Muscle of leg (tissue), 11 donors: ENCODE measurements around the gene CCDC33. TPM values are rescaled to one million over a fixed set of nuclear protein-coding genes. Genes with fewer than 3 reads are reported as not detected.

Experiments
- DNase-seq: peaks from one replicate; pipeline ENCODE4 v3.0.0; 2013
- H3K27ac ChIP-seq: one replicate; pipeline ENCODE4 v1.5.1; 2013; ENCODE audit warnings: mild to moderate bottlenecking, low read length, control low read depth
- H3K27me3 ChIP-seq: one replicate; pipeline ENCODE4 v1.6.1; 2013; ENCODE audit warnings: low read length; ENCODE audit not compliant: control insufficient read depth, insufficient read depth
- H3K36me3 ChIP-seq: one replicate; pipeline ENCODE4 v1.6.1; 2013; ENCODE audit warnings: low read length; ENCODE audit not compliant: control insufficient read depth, insufficient read depth
- H3K4me1 ChIP-seq: one replicate; pipeline ENCODE4 v1.6.1; 2013; ENCODE audit warnings: low read length; ENCODE audit not compliant: control insufficient read depth, insufficient read depth
- H3K4me3 ChIP-seq: one replicate; pipeline ENCODE4 v1.5.1; 2013; ENCODE audit warnings: low read length, control low read depth
- H3K9me3 ChIP-seq: replicated peaks from 2 replicates; pipeline ENCODE4 v1.6.1; 2013; ENCODE audit warnings: low read depth, low read length; ENCODE audit not compliant: control insufficient read depth
- WGBS: methylation state at CpG from one replicate; pipeline ENCODE4 v1.1.5; 2013; ENCODE audit warnings: missing lambda C conversion rate; ENCODE audit not compliant: insufficient coverage; 5-methylcytosine and 5-hydroxymethylcytosine counted together
- polyA plus RNA-seq, 8 donors: library from polyadenylated mRNA; unstranded; fragments of 120-200 nt; gene quantifications; one replicate each; pipeline versions ENCODE4 v1.2.1 to v1.2.3, GENCODE V29; 2013; ENCODE audit warnings: inconsistent platforms in 1 of 8, low replicate concordance in 1 of 8; ENCODE audit not compliant: insufficient read length in 8 of 8, insufficient read depth in 1 of 8
- total RNA-seq: library from RNA; stranded (reverse); fragments of 120-200 nt; gene quantifications from one replicate; pipeline ENCODE4 v1.2.4, GENCODE V29; 2013

Gene CCDC33
- total and polyA plus RNA-seq, 9 donors = 0.04 to 0.36 (median 0.22) TPM; not detected in 3

DNA sequence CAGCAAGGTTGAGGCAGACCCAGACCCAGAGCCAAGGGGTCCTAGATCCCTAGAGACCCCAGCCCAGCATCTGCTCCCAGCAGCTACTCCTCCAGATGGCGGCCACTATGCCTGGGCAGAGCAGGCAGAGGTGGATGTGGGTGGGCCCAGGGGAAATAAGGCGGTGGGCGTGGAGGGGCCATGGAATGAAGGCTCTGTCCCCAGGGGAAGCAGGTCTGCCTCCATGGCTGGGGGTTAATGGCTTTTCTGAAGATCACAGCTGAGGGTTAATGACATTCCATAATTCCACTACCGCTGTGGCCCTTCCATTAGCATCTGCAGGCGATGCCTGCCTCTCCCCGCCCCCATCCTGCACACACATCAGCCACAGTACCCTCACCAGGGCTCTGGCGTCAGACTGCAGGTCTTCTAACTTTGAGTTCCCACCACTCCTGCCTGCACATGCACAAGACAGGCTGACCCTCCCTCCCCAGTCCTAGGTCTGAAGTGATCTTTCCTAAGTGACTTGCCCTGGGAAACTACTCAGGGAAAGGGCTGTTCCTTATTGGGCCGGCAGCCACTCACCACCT lies 41.2 kb downstream of the CCDC33 start:
- Histone ChIP-seq H3K9me3 (no peaks in the 10 kb centered on the region), H3K36me3 (no peaks in the 10 kb centered on the region), H3K4me3 (no peak overlapping the region), H3K27ac (no peak overlapping the region), H3K27me3 (peaks cover 2% of the 10 kb centered on the region), H3K4me1 (peaks cover 8% of the 10 kb centered on the region)
- 55% methylated on average over 4 of the region's 8 CpGs for WGBS
- DNase-seq = no peak

DNA sequence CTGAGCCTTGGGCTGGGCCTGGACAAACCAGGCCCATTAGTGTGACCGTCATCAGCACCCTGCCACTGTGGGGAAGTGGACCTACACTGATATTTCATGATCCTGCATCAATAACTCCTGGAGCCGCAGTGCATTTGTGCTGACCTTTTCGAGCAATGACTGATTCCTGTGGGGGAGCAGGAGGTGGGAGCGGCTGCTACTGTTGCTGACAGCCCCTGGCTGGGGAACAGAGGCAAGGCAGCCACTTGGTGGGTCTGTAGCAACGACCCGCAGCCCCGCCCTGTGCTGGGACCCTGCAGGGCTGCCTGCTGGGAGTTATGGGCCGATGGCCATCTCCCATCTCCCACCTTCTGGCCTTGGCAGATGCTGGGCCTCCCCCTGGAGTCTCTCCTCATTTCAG lies 42.1 kb downstream of the CCDC33 start:
- peaks cover 5% of the 10 kb centered on the region for H3K27me3 ChIP-seq
- WGBS = 66% methylated on average over 7 of the region's 8 CpGs

DNA sequence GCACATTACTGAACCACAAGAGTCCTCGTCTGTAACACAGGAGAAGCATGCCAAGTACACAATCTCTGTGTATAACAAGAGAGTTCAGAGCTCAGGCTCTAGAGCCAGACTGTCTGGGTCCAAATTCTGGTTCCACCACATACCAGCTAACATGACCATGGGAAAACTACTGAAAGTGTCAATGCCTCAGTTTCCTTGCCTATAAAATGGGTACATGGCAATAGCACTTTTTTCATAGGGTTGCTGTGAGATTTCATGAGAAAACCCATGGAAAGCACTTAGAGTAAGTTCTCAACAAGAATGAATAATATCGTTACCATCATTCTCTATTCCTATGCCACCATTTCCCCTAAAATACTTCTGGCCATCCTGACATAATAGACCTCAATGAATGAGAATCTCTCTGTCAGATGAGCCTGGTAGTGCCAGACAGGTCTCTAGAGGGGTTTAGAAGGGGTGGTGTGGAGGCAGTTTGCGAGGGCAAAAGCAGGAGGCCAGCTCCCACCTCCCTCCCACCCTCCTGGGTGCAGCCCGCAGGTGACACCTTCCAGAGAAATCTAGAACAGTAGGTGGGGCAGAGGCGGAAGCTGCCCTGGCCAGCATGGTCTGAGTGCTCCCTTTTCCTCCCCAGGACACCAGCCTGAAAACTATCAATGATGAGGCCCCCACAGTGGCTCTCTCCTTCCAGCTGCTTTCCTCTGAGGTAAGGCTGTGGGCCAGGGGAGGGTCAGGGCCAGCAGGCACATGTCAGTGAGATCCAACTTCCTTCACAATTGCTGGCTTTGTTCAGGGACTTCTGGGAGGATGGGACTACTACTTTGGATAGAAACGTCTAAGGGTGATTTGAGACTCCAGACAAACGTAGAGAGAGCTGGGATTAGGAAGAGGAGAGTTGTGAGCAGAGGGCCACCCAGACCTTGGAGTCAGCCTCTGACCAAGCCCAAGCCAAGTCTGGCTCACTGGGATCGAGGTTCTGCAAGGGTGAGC lies 45.3 kb downstream of the CCDC33 start:
- Histone ChIP-seq H3K9me3 (no peaks in the 10 kb centered on the region), H3K36me3 (no peaks in the 10 kb centered on the region), H3K27ac (no peak overlapping the region), H3K4me3 (no peak overlapping the region), H3K27me3 (peaks cover 9% of the 10 kb centered on the region), H3K4me1 (peaks cover 8% of the 10 kb centered on the region)
- WGBS = 0% methylated on average over 2 of the region's 8 CpGs
- DNase-seq = peak; percentile 37

More for the DNA sequence above, 42.1 kb downstream of the CCDC33 start:
- no peak overlapping the region for H3K27ac ChIP-seq
- DNase-seq = no peak
- no peaks in the 10 kb centered on the region for H3K9me3 ChIP-seq
- H3K4me1 ChIP-seq = peaks cover 8% of the 10 kb centered on the region
- no peaks in the 10 kb centered on the region for H3K36me3 ChIP-seq
- H3K4me3 ChIP-seq = no peak overlapping the region

DNA sequence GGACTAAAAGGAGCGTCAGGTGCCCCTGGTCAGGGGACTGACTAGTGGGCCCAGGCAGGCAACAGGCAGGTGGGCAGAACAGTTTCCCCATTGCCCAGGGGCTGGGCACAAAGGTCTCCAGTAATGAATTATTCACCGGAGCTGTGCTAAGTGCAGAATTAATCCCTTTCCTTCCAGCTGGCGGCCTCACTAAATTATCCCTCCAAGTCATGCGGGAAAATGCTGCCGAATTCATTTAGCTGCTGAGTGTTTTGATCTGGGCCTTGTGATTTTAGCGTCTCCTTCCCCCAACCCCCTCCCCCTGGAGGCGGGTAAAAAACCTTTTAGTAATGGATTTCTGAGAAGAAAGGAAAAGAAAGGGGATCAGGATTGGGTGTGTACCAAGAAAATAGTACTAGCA lies 47.2 kb downstream of the CCDC33 start:
- Histone ChIP-seq H3K4me1 (peaks cover 8% of the 10 kb centered on the region), H3K9me3 (no peaks in the 10 kb centered on the region), H3K4me3 (no peak overlapping the region), H3K36me3 (no peaks in the 10 kb centered on the region), H3K27ac (no peak overlapping the region), H3K27me3 (peaks cover 12% of the 10 kb centered on the region)
- 46% methylated on average over 4 of the region's 7 CpGs for WGBS
- DNase-seq = peak; percentile 36

DNA sequence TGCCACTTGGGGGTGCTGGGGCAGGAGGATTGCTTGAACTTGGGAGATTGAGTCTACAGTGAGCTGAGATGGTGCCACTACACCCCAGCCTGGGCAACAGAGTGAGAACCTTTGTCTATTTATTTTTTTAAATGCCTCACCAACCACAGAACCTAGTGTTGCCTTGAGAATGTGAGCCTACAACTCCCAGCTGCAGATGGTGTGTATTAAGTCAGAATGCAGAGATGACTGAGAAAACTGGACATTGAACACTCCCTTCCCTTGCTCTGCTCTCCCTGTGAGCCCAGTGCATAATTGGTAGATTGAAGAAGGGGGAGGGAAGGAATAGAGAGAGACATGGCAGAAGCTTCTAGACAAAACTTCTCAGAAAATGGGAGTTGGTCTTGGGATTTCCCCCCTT lies 53.5 kb downstream of the CCDC33 start:
- no peak for DNase-seq
- Histone ChIP-seq H3K9me3 (no peaks in the 10 kb centered on the region), H3K4me3 (no peak overlapping the region), H3K27ac (no peak overlapping the region), H3K36me3 (no peaks in the 10 kb centered on the region), H3K27me3 (peaks cover 9% of the 10 kb centered on the region), H3K4me1 (peaks cover 5% of the 10 kb centered on the region)

DNA sequence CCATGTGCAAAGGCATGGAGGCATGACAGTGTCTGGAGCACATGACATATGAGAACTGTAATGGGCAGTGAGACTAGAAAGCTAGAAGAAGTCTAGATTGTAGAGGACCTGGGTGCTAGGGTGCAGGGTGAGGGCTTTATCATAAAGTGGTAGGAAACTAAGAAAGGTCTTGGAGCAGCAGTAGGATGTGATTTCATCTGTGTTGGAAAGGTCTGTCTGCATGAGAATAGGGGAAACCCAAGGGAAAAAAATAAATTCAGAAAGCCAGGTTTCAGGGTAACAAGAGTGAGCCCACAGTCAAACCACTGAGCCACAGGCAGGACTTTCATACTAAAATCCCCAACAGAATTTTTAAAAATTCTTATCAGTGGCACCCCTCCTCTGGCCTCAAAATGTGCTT lies 54.5 kb downstream of the CCDC33 start:
- H3K4me1 ChIP-seq = peaks cover 5% of the 10 kb centered on the region
- no peaks in the 10 kb centered on the region for H3K36me3 ChIP-seq
- peaks cover 9% of the 10 kb centered on the region for H3K27me3 ChIP-seq
- DNase-seq = no peak
- H3K27ac ChIP-seq = no peak overlapping the region
- H3K9me3 ChIP-seq = no peaks in the 10 kb centered on the region
- H3K4me3 ChIP-seq = no peak overlapping the region

DNA sequence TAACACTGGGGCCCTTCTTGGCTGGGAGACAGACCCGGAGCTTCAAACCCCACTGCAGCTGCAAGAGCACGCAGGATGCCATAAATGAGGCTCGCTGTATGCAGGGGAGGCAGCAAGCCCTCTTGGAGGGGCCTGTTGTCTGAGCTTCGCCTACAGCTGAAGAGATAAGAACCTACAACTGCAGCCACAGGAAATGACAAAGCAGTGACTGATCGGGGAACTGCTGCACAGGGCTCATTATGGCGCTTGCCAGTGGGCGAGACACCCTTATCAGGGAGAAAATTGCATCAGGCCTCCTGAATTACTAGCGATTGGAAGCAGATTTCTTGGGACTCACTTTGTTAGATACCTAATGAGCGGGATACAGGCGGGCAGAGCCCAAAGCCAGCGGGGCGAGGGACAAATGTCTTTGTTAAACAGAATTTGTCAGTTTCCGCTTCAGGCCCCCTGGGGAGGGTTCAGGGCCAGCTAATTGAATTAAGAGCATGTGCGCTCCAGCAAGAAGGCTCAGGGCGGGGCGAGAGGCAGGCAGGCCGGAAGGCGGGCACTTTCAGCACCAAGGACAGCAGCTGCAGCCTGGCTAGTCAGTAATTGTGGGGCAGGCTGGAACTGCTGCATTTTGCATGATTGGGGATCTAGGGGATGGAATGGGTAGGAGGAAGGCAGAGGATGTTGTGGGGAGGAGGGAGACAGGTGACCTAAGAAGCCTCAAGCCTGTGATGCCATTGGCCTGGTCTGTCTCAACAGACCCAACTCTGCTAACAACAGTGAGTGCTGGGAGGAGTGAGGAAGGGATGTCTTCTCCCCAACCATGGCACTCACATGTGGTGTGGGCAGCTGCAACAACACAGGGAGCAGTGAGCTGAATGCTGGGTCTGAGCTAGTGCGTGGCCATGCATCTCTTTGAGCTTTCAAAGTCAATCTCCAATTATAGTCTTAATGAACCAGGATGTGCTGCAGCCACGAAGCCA lies 55.3 kb downstream of the CCDC33 start:
- no peak overlapping the region for H3K27ac ChIP-seq
- WGBS = 2% methylated on average over 18 of the region's 20 CpGs
- H3K36me3 ChIP-seq = no peaks in the 10 kb centered on the region
- peaks cover 5% of the 10 kb centered on the region for H3K4me1 ChIP-seq
- H3K9me3 ChIP-seq = no peaks in the 10 kb centered on the region
- peaks cover 9% of the 10 kb centered on the region for H3K27me3 ChIP-seq
- no peak overlapping the region for H3K4me3 ChIP-seq
- peak; percentile 87 for DNase-seq

DNA sequence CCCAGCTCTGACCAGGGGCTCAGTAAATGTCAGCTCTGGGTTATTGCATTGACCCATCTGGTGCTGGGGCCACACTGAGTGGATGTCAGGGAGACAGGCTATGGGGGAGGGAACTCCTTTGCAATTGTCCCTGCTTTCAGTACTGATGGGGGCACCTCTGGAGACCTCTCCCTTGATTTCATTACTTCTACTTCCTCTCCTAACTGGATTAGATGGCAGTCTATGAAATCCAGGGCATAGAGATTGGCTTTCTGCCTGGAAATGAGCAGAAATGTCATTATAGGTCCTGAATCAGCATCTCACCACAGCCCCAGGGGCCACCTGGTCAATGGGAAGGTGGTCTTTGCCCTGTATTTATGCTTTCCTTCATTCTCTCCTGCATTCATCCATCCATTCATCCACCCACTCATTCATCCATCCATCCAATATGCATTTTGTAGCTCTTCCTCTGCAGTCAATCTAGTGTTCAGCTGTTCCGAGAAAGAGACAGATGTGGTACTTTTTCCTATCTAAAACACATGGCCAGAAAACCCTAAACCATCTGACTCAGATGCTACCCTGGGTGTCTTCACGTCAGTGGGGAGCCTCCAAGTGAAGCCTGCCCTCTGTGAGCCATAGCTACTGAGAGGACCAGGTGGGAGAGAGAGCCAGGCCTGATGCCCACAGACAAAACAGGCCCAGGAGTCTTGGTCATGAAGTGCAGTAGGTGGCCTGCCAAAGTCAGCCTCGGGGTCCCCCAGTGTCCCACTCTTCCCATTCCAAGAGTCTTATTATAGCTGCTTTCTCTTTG lies 57.1 kb downstream of the CCDC33 start:
- Histone ChIP-seq H3K27me3 (peaks cover 8% of the 10 kb centered on the region), H3K36me3 (no peaks in the 10 kb centered on the region), H3K4me1 (peaks cover 5% of the 10 kb centered on the region), H3K4me3 (no peak overlapping the region), H3K27ac (no peak overlapping the region), H3K9me3 (no peaks in the 10 kb centered on the region)
- DNase-seq = no peak
- 92% methylated on average over 2 of the region's 3 CpGs for WGBS

DNA sequence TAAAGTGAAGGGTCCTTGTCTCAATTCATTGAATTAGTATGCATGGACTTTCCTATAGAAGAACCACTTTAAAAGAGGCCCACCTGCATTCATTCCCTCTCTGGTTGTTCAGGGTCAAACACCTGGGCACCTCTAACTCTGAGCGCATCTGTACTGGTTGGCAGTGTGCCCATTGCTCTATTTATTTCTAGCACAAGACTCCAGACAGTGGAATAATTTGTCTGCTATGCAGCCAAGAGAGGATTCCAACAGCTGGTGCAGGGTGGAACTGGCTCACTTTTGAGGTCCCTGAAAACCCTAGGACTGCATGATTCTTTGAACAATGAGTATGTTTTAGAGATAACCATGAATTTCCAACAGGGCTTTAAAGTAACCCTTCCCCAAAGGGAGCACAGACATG lies 57.9 kb downstream of the CCDC33 start:
- Histone ChIP-seq H3K4me1 (peaks cover 5% of the 10 kb centered on the region), H3K9me3 (no peaks in the 10 kb centered on the region), H3K4me3 (no peak overlapping the region), H3K27ac (no peak overlapping the region), H3K27me3 (peaks cover 8% of the 10 kb centered on the region), H3K36me3 (no peaks in the 10 kb centered on the region)
- no CpG with 5 or more reads among the region's 1 CpG for WGBS
- DNase-seq = no peak
